SW480 (cell line): ENCODE results near the gene TBC1D7.
A peak's percentile ranks its signal among the peaks of the same experiment; 100 is the strongest.

Experiments used
- DNase-seq: peaks from one replicate; pipeline ENCODE4 v3.0.0-alpha.2; 2016; ENCODE audit warnings: low spot score

TBC1D7 gene

GRCh38 chr6:13328076-13328874 lies at the start of gene TBC1D7:
TSS of gene TBC1D7 (minus strand) at chr6:13328537. CDS start at chr6:13326898, 1,639 bp downstream.
- peak; percentile 85 for DNase-seq

DNA sequence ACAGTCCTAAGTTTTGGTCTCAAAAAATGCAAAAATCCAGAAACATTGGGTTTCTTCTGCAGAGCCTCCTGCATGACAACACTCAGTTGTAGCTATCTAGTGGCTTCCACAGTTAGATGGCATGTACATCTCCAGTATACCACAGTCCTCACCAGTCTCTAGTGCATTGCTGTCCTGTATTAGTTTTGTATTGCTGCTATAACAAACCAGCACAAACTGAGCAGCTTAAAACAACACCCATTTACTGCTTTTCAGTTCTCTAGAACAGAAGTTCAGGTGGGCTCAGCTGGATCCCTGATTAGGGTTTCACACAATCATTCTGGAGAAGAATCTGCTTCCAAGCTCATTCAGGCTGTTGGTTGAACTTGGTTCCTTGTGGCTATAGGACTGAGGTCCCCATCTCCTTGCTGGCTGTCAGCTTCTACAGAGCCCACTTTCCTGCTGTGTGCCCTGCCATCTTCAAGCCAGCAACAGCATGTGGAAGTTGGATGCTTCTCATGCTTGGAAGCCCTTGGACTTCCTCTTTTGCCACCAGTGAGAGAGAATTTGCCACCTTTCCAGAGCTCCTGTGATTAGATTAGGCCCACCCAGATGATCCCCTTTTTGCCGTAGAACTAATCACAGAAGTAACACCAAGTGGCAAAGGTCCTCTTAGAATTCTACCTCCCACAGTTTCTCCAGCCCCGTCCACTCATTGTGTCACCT lies 48.9 kb upstream of the TBC1D7 start:
- DNase-seq: no peak

DNA sequence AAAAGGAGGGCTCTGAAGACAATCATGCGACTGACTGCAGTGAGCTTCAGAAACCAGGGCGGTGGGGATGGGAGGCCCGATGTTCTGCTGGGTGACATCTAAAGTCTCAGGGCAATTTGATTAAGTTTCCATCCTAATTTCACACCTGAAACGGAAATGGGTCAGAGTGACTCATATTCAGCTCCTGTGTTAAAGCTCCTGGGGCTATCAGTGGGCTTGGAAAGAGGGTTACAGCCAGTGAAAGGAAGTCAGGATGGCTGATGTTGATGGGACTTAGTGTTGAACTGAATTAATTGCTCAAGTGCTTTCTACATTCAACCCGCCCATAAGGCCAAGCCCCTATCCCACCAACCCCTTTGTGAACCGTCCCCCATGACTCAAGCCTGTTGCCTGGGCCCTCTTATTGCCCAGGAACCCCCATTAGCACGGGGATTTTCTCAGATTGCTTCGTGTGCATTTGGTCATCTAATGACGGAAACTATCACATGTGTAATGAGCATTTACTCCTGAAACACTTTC lies 47.1 kb upstream of the TBC1D7 start:
- no peak for DNase-seq

GRCh38 chr6:13373919-13374318 lies 45.6 kb upstream of the TBC1D7 start:
- DNase-seq: no peak

DNA sequence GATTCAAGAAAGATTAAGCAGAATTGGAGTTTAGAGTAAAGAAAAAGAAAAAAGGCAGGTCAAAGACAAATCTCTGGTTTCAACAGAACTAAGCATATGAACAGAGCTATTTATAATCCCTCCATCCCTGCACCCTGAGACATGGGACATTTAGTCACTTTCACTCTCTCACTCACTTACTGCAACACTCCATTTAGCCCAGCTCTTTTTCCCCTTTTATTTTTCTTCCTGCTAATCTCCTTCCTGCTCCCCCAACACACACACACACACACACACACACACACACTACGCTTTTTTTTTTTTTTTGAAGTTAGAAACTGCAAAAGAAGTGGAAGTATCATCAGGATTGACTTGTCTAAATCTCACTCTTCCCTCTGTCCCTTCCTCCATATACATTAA lies 45.1 kb upstream of the TBC1D7 start:
- DNase-seq: no peak

DNA sequence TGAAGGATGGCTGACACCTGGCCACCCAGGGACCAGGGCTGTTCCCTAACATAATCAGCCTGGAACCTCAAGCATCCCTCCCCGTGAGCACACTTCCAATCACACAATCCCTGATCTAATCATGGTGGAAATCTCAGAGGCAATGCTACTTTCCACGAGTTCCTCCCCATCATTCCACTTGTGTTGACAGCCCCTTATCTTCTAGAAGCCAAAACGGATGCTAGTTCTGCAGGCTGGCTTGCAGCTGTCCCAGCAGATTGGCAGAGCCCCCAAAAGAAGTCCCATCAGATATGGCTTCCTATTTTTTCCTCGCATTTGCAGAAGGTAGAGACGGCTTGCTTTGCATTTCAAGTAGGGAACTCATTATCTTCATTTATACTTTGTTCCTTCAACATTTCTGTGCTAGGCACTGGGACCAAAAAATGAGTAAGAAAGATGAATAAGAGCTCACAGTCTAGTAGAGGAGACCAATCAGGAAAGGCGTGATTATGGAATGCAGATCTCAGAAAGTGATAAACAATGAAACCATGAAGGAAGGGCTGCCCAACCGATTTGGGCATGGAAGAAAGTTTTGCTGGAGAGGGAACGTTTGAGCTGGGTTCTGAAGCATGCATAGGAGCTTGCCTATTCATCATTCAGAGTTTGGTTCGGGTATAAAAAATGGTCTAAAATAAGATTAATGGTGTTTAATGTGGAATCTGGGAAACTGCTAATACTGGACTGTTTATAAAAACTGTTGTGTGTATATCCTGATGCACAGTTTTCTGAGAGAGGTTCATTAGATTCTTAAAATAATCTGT lies 44.6 kb upstream of the TBC1D7 start:
- no peak for DNase-seq

DNA sequence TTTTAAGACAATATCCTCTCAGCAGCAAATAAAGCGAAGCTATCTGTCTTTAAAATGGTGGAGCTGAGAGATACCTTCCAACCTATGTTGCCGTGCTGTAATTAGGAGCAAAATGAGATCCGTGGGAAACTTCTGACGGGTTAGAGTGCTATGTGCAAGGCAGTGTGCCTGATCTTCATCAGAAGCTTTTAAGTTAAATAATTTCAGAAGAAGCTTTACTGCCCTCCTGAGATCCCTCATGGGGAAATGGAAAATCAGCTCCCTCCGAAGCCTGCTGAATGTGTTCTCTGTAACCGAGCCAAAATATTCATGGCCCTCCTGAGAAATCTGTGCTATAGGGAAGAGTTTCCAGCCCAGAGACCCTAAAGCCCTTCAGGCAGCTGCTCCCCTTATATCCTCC lies 43.7 kb upstream of the TBC1D7 start:
- no peak for DNase-seq

- no peak for DNase-seq
Measured at GRCh38 chr6:13371421-13372072, 43.2 kb upstream of the TBC1D7 start.

DNA sequence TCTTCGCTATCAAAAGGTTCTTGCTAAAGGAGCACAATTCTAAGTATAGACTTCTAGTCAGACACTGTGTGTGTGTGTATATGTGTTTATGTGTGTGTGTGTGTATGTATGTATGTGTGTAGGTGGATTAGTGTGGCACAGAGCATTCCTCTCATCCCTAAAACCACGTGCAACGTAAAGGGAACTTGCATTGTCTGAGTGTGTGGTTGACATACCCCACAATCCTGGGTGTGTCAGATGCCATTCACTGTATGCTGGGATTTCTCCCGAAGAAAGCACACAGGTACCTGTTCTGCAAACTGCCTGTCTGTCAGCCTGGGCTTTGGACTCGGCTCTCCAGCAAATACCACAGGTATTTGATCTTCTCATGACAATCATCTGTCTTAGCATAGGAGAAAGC lies 42.3 kb upstream of the TBC1D7 start:
- DNase-seq: peak; percentile 94

GRCh38 chr6:13369591-13369990 lies 41.3 kb upstream of the TBC1D7 start:
- no peak for DNase-seq

DNA sequence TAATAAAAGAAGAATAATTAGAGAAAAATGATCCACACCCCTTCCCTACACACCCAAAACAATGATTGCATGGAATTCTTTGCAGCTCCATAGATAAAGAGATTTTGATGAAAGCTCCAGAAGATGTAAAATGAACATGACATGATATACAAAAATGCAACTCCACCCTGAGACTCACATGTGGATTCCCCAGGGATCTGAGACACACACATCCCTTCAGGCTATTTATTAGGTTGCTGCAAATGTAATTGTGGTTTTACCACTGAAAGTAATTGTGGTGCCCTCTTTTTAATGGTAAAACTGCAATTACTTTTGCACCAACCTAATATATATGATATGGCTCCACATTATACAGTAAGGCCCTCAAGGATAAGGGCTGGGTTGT lies 40.4 kb upstream of the TBC1D7 start:
- DNase-seq: no peak

GRCh38 chr6:13368079-13368730 lies 39.9 kb upstream of the TBC1D7 start:
- no peak for DNase-seq

- no peak for DNase-seq
Measured at GRCh38 chr6:13367396-13367795, 39.1 kb upstream of the TBC1D7 start.

GRCh38 chr6:13365320-13365719 lies 37.0 kb upstream of the TBC1D7 start:
- DNase-seq: no peak

GRCh38 chr6:13364842-13365241 lies 36.5 kb upstream of the TBC1D7 start:
- no peak for DNase-seq

- DNase-seq: no peak
Measured at GRCh38 chr6:13362412-13362811, 34.1 kb upstream of the TBC1D7 start.

DNA sequence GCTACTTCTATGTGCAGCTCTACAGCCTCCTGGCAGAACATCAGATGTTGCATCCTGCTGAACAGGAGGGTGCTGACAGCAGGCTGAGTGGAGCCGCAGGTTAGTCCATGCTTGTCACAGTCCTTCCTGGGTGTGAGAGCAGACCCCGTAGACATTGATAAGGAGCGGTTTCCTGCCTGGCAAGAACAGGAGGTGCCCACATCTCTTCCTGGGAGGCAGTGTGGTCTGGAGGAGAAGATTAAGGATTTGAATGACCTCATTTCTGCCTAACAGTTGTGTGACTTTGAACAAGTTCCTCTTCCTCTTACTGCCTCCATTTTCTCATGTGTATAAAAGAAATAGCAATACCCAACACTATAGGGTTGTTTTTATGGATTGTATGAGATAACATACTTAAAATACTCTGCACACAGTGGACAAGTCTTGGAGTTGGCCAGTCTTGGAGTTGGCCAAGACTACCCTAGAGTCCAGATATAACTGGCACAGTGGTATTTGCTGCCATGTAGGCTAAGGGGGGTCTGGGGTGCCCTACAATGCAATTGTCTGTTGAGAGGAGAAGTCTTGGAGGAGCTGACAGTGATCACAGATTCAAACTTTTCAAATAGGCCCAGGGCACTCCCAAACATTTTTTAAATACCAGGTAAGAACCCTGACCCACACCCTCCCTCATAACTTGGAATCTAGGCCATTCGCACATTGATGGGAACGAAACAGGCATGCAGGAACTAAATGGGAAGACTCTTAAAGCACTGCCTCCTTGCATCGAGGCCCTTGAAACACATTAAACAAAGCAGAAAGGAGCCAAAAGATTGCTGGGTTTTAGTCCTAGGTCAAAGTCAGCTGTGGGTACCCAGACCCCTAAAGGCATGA lies 32.6 kb upstream of the TBC1D7 start:
- DNase-seq: no peak

GRCh38 chr6:13359287-13359686 lies 30.9 kb upstream of the TBC1D7 start:
- DNase-seq: no peak

DNA sequence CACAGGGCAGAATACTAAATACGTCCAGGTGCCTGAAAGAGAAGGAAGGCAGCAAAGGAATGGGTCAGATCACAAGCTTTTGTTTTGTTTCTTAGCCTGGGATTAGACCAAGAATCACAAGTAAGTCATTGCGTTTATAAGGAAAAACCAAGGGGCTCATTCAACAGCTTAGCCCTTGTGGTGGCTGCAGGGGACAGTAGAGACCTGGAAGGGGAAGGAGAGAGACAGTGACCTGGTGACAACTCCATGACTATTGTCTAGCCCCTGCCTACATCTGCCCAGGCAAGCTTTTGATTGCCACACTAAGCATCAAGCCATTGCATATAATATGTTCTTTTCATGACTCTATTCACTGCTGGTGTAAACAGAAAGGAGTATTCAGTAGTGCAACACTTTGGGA lies 30.2 kb upstream of the TBC1D7 start:
- no peak for DNase-seq

DNA sequence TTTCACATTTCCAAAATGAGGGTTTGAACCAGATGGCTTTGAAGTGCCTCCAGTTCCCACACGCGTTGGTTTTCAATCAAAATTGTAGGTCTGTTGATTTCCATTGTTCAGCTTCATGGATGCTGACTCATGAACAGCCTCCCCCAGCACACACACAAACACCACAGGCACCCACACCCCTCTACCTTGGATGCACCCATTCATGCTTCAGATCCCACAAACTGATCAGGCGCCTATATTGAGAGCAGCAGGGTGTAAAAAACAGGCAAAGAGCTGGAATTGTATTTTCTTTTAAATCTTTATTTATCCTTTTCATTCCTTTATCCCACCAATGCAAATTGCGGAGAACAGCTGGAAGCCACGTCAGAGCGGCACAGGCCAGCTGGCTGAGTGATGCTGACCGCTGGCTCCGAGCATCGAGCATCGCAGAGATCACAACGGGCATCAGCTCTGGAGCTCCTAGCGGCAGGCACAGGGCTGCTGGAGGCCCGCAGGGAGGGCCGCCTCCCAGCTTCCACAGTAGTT lies 29.3 kb upstream of the TBC1D7 start:
- DNase-seq: peak; percentile 52
